Lower leg skin (tissue), 3 donors: ENCODE measurements around the gene PFDN2.

ENCODE experiments used
- POLR2A ChIP-seq, 2 donors: fragments of 450-650 bp; IDR thresholded peaks; one replicate each; pipeline ENCODE4 v1.6.1; 2016 to 2017; ENCODE audit warnings: antibody characterized with exemption in 2 of 2, mild to moderate bottlenecking in 1 of 2, moderate library complexity in 1 of 2
- TF ChIP-seq, protein P1 (sequence below), 3 donors: fragments of 450-650 bp; IDR thresholded peaks; one replicate each; pipeline ENCODE4 v1.5.1; 2016; ENCODE audit warnings: antibody characterized with exemption in 3 of 3, mild to moderate bottlenecking in 3 of 3, moderate library complexity in 2 of 3

DNA sequence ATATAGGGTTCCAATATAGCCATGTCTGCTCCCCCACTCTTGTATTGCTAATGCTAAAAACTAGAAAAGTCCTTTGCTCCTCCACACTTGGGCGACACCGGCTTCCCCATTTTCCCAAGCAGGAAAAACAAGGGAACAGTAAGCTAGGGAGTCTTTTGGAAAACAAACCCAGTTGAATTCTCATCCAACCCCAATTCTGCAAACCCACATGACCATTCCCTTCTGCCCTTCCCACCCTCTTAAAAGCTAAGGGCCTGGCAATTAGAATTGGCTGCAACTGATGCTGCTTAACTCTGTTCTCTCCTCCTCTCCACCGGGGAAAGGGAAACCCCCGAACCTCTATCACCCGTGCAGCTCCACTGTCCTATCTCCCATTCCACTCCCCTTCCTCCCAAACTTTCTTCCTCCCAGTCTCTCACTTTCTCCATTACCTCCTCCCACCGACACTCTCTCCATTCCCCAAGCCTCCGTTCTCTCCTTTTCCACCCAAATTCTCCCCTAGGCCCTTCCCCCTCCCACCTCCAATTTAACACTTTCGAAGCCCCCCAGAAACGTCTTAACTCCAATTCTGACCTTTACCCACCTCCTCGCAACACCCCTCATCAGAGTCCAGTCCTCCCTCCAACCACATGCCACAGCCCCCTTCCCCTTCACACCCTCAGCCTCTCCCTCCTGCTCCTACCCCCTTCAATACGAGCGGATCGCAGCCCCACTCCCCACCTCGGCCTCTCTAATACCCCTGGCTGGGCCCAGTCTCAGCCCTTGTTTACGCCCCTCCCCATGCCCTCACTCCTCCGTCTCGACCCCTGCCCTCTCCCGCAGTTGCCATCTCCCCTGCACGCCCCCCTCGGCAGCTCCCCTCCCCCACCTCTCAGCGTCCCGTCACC lies 13.9 kb upstream of the PFDN2 start:
- TF ChIP-seq, protein P1, sequence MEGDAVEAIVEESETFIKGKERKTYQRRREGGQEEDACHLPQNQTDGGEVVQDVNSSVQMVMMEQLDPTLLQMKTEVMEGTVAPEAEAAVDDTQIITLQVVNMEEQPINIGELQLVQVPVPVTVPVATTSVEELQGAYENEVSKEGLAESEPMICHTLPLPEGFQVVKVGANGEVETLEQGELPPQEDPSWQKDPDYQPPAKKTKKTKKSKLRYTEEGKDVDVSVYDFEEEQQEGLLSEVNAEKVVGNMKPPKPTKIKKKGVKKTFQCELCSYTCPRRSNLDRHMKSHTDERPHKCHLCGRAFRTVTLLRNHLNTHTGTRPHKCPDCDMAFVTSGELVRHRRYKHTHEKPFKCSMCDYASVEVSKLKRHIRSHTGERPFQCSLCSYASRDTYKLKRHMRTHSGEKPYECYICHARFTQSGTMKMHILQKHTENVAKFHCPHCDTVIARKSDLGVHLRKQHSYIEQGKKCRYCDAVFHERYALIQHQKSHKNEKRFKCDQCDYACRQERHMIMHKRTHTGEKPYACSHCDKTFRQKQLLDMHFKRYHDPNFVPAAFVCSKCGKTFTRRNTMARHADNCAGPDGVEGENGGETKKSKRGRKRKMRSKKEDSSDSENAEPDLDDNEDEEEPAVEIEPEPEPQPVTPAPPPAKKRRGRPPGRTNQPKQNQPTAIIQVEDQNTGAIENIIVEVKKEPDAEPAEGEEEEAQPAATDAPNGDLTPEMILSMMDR (IDR thresholded peaks at IDR 0.05): no peak
- TF ChIP-seq POLR2A (IDR thresholded peaks at IDR 0.05): no peak
